HG03565 (cell line): ENCODE results near the gene GSTK1.
A peak's percentile ranks its signal among the peaks of the same experiment; 100 is the strongest.
"Not testable (repeated sequence)": the region's sequence is repeated elsewhere in the genome, so short reads cannot be mapped to it uniquely, and the experiment has no call there.

Experiments used
- ATAC-seq: cut with Tn5 transposase; IDR thresholded peaks from one replicate; pipeline ENCODE4 v1.9.1; 2021; ENCODE audit warnings: mild to moderate bottlenecking, moderate library complexity; ENCODE audit not compliant: unreplicated experiment

Gene GSTK1

DNA sequence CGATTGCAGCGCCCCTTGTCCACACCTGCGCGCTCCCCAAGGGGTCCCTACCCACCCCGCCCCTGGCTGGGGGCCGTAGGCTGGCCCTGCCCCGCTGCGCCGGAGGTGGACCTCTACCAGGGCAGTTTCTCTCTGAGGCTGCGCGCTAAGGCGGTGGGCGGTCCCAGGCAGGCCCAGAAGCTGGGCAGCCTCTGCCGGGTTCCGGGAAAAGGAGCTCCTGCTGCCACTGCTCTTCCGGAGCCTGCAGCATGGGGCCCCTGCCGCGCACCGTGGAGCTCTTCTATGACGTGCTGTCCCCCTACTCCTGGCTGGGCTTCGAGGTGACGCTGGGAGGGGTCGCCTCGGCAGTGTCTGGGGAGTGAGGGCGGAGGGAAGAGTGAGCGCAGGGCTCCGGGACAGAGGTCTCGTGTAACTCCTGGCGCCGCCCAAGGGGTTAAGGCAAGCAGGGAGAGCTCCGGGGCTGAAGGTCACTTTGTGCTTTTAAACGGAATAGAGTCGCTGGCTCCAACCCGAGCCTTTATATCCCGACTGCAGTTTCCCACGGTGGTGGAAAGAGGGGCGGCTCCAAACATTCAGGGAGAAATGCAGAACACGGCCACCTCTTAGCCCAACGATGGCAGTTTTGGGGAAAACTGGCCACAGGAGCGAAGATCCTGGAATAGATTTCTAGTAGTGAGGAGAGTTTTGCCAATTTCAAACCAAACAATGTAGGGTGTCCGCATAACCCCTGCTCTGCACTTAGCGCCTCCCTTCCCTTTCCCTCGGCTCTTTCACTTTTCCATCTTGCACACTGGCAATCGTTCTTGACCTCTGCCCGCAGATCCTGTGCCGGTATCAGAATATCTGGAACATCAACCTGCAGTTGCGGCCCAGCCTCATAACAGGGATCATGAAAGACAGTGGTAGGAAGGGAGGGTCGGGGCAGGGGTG lies at the start of gene GSTK1:
GSTK1 (plus strand) TSS at position 176 of the 930 bp plus-strand sequence; CDS start at position 249, 73 bp downstream.
- ATAC-seq: peak; percentile 96

DNA sequence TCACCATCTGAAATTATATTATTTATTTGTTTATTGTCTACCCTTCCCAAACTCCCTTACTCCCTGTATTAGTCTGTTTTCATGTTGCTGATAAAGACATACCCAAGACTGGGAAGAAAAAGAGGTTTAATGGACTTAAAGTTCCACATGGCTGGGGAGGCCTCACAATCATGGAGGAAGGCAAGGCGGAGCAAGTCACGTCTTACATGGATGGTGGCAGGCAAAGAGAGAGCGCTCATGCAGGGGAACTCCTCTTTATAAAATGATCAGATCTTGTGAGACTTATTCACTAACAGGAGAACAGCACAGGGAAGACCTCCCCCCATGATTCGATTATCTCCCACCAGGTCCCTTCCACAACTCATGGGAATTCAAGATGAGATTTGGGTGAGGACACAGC lies 49.8 kb upstream of the GSTK1 start:
- ATAC-seq: not testable (repeated sequence)

DNA sequence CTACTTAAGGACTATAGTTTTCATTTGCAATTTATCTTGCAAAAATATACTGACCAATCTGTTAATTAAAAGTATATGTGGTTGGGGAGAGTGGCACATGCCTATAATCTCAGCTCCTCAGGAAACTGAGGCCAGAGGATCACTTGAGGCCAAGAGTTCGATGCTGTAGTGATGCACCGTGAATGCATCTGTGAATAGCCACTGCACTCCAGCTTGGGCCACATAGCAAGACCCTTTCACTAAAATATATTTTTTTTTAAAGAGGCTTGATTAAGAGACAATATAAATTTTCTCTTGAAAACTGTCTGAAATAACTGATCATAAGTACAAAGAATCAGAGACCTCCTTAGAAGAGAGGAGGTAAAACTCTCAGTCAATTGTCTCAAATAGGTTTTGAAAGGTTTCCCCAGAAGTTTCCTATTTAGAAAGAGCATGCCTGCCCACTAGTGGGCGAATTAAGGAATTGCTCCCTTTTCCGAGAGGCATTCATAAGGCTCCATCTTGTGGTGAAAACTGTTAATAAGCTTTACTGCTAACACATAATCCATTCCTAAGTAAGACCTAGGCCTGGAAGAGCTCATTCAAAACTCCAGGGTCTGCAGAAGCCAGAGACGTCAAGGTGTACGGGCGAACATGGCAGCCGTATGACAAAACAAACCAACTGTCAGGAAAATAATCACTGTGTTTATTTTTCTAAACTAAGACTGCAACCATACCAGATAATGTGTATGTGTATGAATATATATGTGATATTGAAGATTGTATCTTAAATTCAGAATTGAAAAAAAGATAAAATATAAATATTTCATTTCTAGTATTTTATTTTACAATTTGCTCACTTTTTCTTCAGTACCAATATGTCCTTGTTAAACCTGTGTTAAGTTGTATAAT lies 48.2 kb upstream of the GSTK1 start:
- ATAC-seq: peak; percentile 93

- ATAC-seq: no peak
Measured at GRCh38 chr7:143216151-143216550, 47.1 kb upstream of the GSTK1 start.

- ATAC-seq: no peak
Measured at GRCh38 chr7:143216686-143217085, 46.6 kb upstream of the GSTK1 start.

DNA sequence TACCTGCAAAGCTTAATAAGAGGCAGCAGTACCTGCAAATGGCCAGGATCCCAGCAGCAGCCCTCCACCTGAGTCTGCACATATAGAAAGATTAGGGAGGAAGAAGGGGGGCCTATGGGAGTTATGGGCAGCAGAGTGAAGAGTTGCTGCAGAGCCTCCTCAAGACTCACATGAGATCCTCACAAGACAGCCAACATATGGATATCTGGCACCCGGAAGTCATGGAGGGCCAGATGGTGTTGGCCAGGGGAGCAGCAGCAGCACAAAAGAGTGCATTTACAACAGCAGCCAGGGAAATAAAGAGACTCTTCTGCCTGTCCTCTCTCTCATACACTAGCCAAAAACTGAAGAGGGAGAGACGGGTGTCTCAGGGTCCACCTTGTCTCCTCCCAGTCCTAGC lies 45.4 kb upstream of the GSTK1 start:
- ATAC-seq: no peak

- ATAC-seq: no peak
Measured at GRCh38 chr7:143221286-143221685, 42.0 kb upstream of the GSTK1 start.

DNA sequence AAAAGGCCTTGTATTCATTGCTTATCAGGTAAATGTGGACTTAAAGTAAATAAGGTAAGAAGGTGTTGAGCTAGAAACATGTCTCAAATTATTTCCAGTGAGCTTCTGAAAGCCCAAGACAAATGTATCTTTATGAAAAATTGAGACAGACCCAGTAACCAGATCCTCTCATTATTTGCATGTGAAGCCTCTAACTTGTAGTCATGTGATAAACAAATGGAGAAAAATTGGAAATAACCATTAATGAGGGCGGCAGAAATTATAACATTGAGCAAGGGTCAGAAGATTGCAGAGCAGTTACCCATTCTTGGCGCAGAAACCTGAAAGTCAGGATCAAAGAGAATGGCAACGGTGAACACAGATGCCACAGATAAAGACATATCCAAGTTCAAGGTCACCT lies 41.5 kb upstream of the GSTK1 start, which contains the start of gene TAS2R40:
TAS2R40 (plus strand) TSS at position 301 of the 400 bp plus-strand sequence; CDS start at position 343, 42 bp downstream.
- ATAC-seq: no peak

DNA sequence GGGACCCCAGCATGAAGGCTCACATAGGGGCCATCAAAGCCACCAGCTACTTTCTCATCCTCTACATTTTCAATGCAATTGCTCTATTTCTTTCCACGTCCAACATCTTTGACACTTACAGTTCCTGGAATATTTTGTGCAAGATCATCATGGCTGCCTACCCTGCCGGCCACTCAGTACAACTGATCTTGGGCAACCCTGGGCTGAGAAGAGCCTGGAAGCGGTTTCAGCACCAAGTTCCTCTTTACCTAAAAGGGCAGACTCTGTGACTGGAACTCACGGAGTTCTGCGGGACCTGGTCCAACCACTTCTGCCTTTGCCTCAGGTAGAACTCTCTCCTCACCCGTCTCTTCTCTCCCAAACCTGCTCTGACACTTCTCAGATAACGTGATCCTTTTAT lies 40.5 kb upstream of the GSTK1 start:
- no peak for ATAC-seq

DNA sequence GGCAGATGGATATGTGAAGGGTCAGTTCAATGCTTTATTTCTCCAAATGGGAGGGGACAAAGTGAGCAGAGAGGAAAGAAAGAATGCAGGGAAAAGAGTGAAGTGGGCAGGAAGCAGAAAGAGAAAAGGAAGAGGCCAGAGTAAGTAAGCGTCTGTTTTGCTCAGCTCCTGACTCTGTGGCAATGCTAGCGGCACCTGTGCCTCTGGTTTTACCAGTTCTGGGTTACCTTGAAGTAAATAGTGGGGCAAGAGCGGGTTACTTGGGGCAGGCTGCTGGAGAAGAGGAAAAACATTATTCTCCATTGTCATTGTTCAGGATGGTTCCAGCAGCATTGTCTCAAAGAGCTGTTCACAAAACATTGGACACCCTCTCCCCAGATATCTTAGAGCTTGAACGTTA lies 39.5 kb upstream of the GSTK1 start:
- ATAC-seq: no peak

GRCh38 chr7:143225047-143225446 lies 38.2 kb upstream of the GSTK1 start:
- no peak for ATAC-seq

GRCh38 chr7:143227806-143228205 lies 35.4 kb upstream of the GSTK1 start:
- no peak for ATAC-seq

GRCh38 chr7:143229054-143229790 lies 34.0 kb upstream of the GSTK1 start:
- no peak for ATAC-seq

GRCh38 chr7:143230602-143231457 lies 32.4 kb upstream of the GSTK1 start:
- no peak for ATAC-seq

GRCh38 chr7:143233816-143234532 lies 29.3 kb upstream of the GSTK1 start:
- no peak for ATAC-seq

DNA sequence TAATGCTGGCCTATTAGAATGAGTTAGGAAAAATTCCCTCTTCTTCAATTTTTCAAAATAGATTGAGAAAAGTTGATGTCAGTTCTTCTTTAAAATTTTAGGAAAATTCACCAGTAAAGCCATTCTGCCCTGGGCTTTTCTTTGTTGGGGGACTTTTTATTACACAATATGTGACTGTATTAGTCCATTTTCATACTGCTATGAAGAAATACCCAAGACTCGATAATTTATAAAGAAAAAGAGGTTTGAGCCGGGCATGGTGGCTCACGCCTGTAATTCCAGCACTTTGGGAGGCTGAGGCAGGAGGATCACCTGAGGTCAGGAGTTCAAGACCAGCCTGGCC lies 28.7 kb upstream of the GSTK1 start:
- ATAC-seq: no peak

GRCh38 chr7:143235561-143235960 lies 27.7 kb upstream of the GSTK1 start:
- ATAC-seq: no peak

DNA sequence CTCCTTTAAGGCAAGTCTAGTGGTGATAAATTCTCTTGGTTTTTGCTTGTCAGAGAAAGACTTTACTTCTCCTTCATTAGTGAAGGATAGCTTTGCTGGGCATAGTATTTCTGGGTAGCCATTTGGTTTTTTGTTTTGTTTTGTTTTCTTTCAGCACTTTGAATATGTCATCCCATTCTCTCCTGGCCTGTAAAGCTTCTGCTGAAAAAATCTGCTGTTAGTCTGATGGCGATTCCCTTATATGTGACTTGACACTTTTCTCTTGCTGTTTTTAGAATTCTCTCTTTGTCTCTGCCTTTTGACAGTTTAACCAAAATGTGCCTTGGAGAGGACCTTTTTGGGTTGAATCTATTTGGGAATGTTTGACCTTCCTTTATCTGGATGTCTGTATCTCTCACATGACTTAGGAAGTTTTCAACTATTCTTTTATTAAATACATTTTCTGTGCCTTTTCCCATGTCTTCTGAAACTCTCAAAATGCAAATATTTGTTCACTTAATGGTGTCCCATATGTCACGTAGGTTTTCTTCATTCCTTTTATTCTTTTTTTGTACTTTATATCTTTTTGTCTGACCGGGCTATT lies 26.7 kb upstream of the GSTK1 start:
- no peak for ATAC-seq

GRCh38 chr7:143237366-143237765 lies 25.9 kb upstream of the GSTK1 start:
- no peak for ATAC-seq
